GM18907 (cell line): ENCODE results near the gene GRIA4.

Source experiments
- ATAC-seq: cut with Tn5 transposase; IDR thresholded peaks from one replicate; pipeline ENCODE4 v1.9.1; 2021; ENCODE audit warnings: mild to moderate bottlenecking, moderate library complexity; ENCODE audit not compliant: unreplicated experiment

GRIA4 gene

DNA sequence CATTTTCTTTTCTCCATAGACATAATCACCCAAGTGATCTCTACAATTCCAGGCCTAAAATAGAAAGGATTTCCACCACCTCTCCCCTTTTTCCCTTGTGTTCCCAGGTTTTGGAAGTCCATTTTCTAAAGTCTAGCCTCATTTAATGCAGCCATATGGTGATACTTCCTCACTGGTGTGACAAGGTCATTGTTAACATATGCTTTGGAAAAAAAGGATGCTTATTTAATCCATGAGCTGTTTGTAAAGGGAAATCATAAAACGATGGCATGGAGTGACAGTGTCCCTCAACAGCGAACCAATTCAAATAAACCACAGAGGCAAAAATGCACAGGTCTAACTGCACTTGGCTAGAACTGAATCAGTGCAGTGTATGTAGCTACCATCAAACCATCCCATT is 26.6 kb downstream of the GRIA4 start:
- ATAC-seq = no peak

DNA sequence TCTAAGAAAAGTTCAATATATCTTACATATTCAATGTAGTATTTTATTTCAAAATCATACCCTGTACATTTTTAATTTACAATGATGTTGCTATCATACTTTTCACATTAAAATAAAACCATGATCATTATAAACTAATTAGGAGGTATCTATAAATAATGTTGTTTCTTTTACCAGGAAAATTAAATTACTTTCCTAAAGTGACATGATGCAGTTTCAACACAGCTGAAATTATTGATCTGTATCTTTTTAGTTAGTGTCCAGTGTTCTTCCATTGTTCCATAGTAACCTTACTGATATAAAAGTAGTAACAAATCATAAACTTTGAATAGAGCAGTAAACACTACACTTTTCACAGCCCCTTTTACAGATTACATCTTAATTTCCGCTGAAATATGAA is 29.7 kb downstream of the GRIA4 start:
- no peak for ATAC-seq

DNA sequence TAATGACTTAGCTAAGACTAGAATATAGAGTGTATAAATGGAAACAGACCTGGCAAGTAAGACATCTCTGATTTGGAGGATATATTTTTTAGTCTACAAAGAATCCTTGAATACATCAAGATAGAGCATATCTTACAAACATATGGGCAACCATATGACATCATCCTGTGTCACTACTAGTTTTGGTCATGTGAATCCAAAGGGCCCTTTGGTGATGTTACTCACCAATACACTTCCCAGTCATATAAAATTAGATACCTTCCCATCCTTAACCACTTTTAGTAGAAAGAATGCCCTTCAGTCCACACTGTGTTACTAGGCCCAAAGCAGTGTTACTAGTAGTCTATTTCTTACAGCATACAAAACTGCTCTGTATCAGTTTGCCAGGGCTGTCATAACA is 31.6 kb downstream of the GRIA4 start:
- ATAC-seq = no peak

DNA sequence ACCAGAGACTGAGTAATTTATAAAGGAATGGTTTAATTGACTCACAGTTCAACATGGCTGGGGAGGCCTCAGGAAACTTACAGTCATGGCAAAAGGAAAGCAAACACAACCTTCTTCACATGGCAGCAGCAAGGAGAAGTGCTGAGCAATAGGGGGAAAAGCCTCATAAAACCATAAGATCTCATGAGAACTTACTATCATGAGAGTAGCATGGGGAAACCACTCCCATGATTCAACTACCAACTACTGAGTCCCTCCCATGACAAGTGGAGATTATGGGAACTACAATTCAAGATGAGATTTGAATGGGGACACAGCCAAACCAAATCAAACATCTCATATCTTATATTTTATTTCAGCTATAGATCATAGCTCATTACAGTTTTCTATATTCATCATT is 33.0 kb downstream of the GRIA4 start:
- no peak for ATAC-seq

DNA sequence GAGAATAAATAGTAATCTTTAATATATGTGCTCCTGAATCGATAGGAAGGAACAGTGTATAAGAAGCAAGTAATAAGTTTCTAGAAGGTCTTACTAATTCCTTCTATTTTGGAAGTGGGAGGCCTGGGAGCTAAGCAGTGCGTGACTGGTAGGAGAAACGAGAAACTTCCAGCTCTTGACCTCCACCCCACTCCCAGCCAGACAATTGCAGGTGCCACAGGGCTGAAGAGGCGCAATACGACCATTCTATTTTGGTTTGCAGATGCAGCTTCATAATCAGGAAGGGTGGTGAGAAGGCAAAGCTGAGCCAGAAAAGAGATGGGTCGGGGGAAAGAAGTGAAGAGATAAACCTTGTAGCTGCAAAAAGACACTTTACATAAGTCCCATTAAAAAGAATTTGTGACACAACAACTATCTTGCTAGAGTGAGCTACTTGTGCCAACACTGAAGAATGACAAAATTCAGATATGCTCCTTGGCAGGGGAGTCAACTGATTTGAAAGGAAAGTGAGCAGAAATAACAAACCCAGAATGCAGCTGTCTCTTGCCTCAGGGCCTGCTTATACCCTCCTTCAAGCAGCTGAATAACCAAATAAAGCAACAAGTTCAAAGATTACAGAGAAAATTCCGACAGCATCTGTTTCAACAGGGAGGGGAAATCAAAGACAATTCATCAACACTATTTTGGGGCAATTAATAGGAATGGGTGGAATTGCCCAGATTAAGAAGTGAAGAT is 35.1 kb downstream of the GRIA4 start:
- ATAC-seq = no peak

DNA sequence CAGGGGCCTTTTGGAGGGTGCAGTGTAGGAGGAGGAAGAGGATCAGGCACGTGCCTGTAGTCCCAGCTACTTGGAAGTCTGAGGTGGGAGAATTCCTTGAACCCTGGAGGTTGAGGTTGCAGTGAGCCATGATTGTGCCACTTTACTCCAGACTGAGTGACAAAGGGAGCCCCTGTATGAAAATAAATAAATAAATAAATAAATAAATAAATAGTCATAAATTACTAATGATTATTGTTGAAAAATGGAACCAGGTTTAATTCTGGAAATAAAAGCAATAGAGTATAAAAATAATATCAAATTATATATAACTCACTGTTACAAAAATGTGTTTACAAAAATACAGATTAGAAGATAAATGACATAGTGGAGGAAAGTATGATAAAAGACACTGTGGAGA is 37.9 kb downstream of the GRIA4 start:
- ATAC-seq = no peak

DNA sequence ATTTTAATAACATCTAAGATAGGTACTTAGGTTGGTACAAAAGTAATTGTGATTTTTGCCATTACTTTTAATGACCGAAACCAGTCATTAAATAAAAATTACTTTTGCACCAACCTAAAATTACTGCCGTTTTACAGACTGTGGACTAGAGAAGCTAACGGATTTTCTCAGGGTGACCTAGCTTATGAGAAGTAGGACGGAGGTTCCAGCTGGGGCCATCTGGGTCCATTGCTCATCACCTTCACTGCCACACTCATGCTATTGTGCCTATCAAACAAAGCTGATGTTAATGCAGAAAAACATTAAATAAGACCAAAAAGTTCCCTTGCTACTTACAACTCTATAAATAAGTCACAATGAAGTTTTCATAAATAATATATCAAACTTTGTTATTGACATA is 38.9 kb downstream of the GRIA4 start:
- ATAC-seq = no peak

DNA sequence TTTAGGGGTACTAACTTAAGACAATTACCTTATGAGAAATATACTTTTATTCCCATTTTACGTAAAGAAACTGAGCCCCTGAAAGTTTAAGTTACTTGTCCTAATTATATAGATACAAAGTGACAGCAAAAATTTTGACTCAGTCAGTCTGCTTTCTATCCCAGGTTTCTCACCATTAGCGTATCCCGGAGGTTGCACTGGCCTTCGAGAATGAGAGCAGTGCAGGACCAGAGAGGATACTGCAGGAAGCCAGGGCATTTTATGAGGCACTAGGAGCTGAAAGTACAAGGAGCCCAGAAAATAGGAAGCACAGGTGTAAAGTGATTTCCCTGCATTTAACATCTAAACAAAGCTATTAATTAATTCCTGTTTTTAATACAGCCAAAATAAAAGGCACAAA is 55.4 kb downstream of the GRIA4 start:
- no peak for ATAC-seq

DNA sequence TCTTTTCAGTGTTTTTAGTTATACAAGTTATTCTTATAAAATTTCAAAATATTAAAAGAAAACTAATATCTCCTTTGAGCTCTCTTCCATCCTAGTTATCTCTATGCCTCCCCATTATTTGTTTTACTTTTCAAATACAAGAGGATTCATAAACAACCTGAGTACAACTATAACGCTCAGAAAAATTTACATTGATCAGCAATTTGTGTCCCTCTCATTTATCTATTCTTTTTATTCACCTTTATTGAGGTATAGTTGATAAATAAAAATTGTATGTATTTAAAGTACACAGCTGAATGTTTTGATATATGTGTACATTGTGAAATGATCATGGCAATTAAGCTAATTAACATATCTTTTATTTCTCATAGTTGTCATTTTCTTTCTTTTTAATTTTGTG is 57.6 kb downstream of the GRIA4 start:
- ATAC-seq = no peak

DNA sequence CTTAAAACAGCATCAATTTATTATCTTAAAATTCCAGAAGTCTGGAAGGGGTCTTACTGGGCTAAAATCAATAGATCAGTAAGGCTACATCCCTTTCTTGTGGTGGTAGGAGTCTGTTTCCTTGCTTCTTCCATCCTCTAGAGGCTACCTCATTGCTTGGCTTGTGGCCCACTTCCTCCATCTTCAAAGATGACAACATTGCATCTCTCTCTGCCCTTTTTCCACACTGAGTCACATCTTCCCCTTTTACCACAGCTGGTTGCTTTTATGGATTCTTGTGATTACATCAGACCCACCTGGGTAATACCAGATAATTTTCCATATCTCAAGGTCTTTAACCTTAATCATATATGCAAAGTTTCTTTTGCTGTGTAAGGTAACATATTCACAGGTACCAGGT is 60.9 kb downstream of the GRIA4 start:
- no peak for ATAC-seq

DNA sequence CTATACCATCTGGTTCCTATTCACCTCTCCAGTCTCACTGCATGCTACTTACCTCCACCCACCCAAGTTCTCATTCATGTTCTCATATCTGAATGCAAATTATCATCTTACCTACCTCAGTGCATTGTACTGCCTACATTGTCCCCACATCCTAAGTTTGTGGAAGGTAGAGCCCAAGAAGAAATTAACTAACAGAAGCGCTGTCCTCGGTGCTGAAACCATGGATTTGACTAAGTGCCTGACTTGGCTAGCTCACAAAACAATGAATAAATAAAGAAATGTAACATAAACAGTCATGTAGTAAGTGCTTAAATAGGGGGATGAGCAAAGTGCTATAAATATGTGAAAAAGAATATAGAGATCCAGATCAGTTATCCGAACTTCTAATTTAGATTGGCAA is 63.2 kb downstream of the GRIA4 start:
- ATAC-seq = no peak

DNA sequence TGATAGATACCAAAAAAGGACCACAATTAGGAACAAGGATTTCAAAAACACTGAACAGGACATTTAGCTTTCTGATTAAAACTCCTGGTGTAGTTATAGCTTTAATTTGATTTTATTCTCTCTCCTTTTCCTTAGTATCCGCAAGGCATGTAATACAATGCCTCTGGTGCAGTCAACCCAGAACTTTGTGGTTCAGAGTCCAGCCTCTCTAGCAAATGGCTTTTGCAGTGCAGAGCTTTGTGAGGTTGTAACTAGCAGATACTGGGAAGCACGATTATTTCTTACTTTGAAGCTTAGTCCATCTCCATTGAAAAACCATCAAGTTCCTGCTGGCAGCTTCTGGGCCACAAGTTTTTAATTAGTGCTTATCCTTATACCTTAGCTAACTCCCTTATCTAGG is 79.8 kb downstream of the GRIA4 start:
- no peak for ATAC-seq

DNA sequence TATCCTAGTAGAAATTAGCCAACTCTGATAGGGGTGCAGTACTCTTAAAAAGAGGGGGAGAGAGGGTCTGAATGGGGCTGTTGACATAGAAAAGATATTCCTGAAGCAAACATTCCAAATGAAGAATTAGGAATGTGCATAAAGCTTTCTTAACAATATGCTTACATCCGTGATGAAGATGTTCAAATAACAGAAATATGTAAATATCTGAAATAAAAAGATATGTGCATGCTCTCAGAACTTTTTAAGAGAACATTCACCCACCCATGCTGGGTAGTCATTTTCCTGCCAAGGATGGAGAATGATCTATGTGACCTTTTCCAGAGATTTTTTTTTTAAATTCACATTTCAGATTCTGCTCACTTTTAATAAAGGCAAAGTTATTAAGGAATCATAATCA is 80.6 kb downstream of the GRIA4 start:
- no peak for ATAC-seq

DNA sequence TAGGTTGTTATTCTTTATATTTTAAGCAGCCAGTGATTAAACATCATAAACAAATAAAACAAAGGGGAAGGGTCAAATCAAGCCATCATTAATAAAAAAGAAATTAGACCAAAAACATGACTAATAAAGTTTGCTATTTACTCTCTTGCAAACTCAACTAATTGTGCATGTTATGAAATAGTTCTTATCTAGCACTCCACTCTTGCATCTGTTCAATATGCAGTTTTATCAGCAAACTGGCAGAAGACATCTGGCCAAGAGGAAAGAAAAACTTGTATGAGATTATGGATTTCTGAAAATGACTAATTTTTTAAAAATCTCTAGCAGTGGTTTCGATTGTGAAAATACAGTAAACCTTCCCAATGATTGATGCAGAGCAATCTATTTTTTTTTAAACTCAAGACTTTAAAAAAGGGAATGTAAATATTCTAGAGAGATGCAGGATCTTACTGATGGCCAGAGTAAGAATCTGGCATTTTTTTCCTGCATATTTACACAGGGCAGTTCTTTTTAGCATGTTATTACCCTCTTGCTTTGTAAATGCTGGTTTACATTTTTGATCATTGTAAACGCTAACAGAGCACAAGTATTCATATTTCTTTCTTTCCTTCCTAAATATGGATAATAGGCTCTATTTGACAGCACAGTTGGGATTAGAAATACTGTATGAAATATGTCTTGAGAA is 83.3 kb downstream of the GRIA4 start:
- ATAC-seq = no peak

DNA sequence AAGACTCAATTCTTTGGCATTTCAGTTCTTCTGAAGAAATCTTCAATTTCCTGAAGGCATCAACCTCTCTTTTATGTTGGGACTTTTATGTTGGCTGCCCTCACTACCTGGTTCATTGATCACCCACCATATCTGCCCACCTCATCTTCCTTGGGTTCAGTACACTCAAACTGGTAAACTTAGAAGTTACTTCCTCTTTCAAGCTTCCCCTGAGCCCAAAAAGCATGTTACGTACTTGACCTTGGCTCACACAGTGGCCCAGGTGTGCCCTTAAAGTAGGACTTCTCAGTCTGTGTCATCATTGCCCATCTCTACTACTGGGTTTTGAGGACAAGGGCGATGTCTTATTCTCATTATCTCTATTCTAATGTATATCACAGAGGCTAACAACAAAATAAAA is 86.1 kb downstream of the GRIA4 start:
- ATAC-seq = peak; percentile 83

DNA sequence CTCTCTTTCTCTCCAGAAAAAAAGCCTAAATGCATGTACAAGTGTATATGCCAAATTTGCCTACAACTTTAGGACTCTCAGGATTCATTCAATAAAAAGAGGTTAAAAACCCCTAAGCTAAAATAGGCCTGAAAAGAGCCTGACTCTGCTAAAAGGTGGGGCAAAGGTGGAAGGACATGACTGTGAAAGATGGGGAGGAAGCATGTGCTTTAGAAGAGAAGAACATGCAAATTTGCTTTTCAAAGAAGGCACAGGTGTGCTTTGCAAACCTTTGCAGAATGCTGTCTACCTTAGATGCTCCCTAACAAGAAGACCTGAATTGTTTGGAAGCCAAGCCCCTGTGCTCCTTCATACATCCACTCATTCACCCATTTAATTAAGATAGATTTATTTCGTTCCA is 87.4 kb downstream of the GRIA4 start:
- no peak for ATAC-seq

DNA sequence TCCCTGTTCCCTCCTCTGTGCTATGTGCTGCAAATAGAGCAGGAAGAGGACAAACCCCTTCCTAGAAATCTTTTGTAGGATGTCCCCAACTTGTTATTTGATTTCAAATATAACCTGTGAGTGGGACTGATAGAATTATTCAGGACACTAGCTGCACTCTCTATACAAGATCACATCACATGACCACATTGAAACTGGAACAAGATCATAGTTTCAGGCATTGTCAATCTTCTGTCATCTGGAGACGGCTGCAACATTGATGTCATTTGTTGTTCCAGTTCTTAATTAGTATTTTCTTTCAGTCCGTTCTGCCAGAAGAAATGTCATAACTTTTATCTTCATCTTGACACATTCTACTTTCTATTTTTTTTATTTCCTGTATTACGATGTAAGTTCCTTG is 89.3 kb downstream of the GRIA4 start:
- ATAC-seq = peak; percentile 44

DNA sequence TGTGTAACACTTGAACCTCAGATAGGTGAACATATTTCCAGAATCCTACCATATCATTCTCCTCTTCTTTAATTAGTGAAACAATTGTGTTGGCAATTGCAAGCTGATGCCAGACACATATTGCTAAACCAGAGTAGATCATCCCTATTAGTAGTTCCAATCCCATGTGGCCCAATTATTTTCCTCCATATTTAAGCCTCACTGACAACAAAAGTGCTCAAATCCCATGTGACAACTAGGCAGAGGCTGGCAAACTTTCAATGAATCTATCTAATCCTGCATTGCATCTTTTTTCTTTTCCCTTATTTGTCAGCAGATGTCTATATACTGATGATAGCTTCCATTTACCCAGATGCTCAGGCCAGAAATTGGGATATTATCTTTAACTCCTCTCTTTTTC is 90.4 kb downstream of the GRIA4 start:
- no peak for ATAC-seq

DNA sequence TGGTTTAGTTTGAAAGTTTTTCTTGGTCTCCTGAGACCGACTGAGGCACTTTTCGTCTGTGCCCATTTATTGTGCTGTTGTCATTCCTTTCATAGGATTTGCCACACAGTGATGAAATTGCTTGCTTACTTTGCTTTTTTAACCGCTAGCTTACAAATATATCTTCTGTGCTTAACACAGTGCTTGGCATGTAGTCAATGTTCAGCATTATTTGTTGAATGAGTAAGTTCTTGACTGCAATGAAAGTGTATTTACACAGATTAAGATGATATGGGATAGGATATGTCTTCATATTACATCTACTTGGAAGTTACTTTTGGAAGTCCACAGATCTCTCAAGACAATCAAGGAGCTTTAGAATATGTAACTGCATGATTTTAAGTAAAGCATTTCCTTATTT is 91.2 kb downstream of the GRIA4 start:
- ATAC-seq = no peak

DNA sequence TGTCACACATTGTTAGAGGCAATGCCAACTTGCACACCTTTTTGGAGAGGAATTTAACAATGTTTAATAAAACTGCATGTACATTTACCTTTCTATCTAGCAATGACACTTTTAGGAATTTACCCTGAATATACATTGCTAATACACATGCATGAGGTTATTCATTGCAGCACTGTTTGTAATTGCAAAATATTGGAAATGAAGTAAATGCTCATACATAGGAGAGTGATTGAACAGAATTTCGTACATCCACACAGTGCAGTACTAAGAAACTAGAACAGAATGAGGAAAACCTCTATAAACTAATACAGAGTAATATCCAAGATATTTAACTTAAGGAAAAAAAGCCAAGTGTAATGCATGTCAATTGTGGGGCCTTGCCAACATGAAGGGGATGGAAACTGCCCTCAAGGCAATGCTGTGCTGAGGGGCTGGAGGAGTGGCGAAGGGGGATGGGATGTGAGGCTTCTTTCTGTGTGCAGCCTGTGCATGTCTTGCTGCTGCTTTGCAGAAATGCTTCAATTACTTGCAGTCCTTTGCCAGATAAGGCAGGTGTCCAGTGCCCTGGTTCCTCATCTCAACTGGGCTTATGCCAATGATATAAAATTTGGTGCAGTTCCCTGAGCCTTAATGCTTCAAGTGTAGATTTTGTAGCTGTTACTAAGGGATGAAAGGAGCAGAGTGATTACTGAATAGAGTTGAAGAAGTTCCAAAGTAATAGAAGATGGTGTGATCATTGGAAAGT is 96.1 kb downstream of the GRIA4 start:
- no peak for ATAC-seq

DNA sequence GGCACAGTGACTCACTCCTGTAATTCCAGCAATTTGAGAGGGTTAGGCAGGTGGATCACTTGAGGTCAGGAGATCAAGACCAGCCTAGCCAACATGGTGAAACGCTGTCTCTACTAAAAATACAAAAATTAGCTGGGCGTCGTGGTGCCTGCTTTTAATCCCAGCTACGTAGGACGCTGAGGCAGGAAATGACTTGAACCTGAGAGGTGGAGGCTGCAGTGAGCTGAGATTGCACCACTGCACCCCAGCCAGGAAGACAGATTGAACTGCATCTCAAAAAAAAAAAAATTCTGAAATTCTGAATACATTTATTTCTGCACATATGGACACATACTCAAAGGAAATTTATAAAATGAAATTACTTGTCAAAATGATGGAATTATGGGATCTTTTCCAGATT is 103.2 kb downstream of the GRIA4 start:
- no peak for ATAC-seq

DNA sequence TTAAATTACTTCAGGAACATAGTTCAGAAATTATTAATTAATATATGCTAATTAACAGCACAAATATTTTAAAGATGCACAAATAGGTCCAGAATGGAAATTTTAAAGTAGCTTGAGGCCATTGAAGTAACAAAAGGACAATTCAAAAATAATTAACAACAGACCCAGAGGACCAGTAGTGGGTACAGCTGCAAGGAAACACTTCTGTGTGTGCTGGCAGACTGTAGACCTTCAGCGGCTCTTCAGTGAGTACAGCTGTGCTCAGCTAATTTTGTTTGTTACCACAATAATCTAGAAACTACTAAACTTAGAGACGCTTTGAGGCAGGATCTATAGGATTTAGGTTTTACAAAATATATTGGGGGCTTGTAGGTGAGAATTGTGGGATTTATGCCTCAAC is 103.8 kb downstream of the GRIA4 start:
- ATAC-seq = no peak
